Keratinocyte (primary cell): ENCODE measurements around the gene COMMD7.

ENCODE experiments used
- CTCF ChIP-seq, 3 experiments: IDR thresholded peaks in 1 of 3; conservative IDR thresholded peaks in 1 of 3; optimal IDR thresholded peaks in 1 of 3; 2 replicates in 2 of 3; 3 replicates in 1 of 3; pipeline versions ENCODE3 to v1.5.1; 2011; ENCODE audit warnings: low read length in 3 of 3, mild to moderate bottlenecking in 3 of 3, moderate library complexity in 2 of 3, control low read depth in 1 of 3, inconsistent platforms in 1 of 3; ENCODE audit not compliant: insufficient read depth in 2 of 3; ENCODE audit errors: extremely low read depth in 1 of 3
- EZH2 ChIP-seq: IDR thresholded peaks from one replicate; pipeline ENCODE4 v1.6.1; 2012; ENCODE audit warnings: inconsistent platforms, mild to moderate bottlenecking, low read length, moderate library complexity

GRCh38 chr20:32731882-32732266 lies 11.4 kb downstream of the COMMD7 start:
- TF ChIP-seq CTCF (optimal IDR thresholded peaks at IDR 0.05 in 1 of 3, IDR thresholded peaks at IDR 0.05 in 1 of 3, conservative IDR thresholded peaks at IDR 0.05 in 1 of 3; ENCODE audit: extremely low read depth in 1 of 3, insufficient read depth in 2 of 3, low read length in 3 of 3), result no peak
- TF ChIP-seq EZH2, result no peak
